Right lobe of liver (tissue), 6 donors: ENCODE data around the gene OR8B4. TPM values are rescaled to one million over a fixed set of nuclear protein-coding genes. Genes with fewer than 3 reads are reported as not detected.
"Not testable (repeated sequence)": the region's sequence is repeated elsewhere in the genome, so short reads cannot be mapped to it uniquely, and the experiment has no call there.

Experiments
- ATAC-seq, 4 donors: fragments of 200-7000 bp; cut with Tn5 transposase; one replicate each; pipeline ENCODE4 v1.9.1; 2020; ENCODE audit warnings: mild to moderate bottlenecking in 4 of 4, moderate library complexity in 4 of 4
- DNase-seq, 3 donors: peaks; one replicate each; pipeline ENCODE4 v3.0.0-alpha.2; 2020
- H3K27ac ChIP-seq, 3 donors: fragments of 200-600 bp; one replicate each; pipeline ENCODE4 v1.8.0; 2022
- H3K27me3 ChIP-seq, 2 donors: fragments of 200-600 bp; one replicate each; pipeline ENCODE4 v1.8.0; 2022
- H3K36me3 ChIP-seq, 4 donors: fragments of 200-600 bp; sonication (generic) in 1 of 4; one replicate each; pipeline versions ENCODE4 v1.5.1 to v1.8.0; 2017 to 2022; ENCODE audit warnings: control low read depth in 1 of 4
- H3K4me1 ChIP-seq, 4 donors: fragments of 200-600 bp; sonication (generic) in 1 of 4; one replicate each; pipeline versions ENCODE4 v1.5.1 to v1.8.0; 2017 to 2022; ENCODE audit warnings: control low read depth in 1 of 4
- H3K4me3 ChIP-seq, 3 donors: fragments of 200-600 bp; one replicate each; pipeline ENCODE4 v1.8.0; 2022
- H3K9me3 ChIP-seq, 4 donors: fragments of 200-600 bp; sonication (generic) in 1 of 4; one replicate each; pipeline versions ENCODE4 v1.5.1 to v1.8.0; 2017 to 2022; ENCODE audit warnings: control low read depth in 1 of 4
- CTCF ChIP-seq, 4 donors: fragments of 200-600 bp in 3 of 4; fragments of 450-650 bp in 1 of 4; IDR thresholded peaks; one replicate each; pipeline versions ENCODE4 v1.5.1 to v1.8.0; 2016 to 2022; ENCODE audit warnings: antibody characterized with exemption in 4 of 4, mild to moderate bottlenecking in 2 of 4
- POLR2A ChIP-seq: fragments of 450-650 bp; IDR thresholded peaks from one replicate; pipeline ENCODE4 v1.6.1; 2017; ENCODE audit warnings: antibody characterized with exemption, mild to moderate bottlenecking
- whole genome bisulfite sequencing: methylation state at CpG from one replicate; pipeline ENCODE4 v1.1.6; 2018; ENCODE audit warnings: low coverage, low lambda C conversion rate; ENCODE audit not compliant: insufficient coverage; ENCODE audit errors: missing lambda C conversion rate; 5-methylcytosine and 5-hydroxymethylcytosine counted together
- intact Hi-C, 2 donors: fragments of 100-400 bp; cut with DNase I; formaldehyde crosslinking; loops; one replicate each; pipeline versions ENCODE4 v1.11.2 to v1.14.1; 2022
- total RNA-seq, 6 experiments: library from RNA; depleted of rRNA in 2 of 6; stranded (reverse); fragments of >200 nt in 2 of 6; fragmentation: NEBNext Ultra II Directional in 3 of 6; extraction: Animal tissue kit (Norgen Biotek cat#: 25700) in 3 of 6; gene quantifications; one replicate each; pipeline versions ENCODE4 v1.1.0 to v1.2.4, GENCODE V29; 2016 to 2023
- donor health status: DM: no; HTN: yes; CAD: no.
- donor health status: DM: no; HTN: no; CAD: no.
- donor health status: DM: no; HTN: no; CAD: no.
- donor health status: DM: no; HTN: yes; CAD: no.
- donor health status: DM: no; HTN: yes; CAD: no.

Gene OR8B4
- total RNA-seq, 6 experiments from 2014 or later: not detected

- 60% methylated on average over 4 of the region's 8 CpGs for WGBS
- no peaks in the 10 kb centered on the region for H3K36me3 ChIP-seq
- H3K4me1 ChIP-seq: no peaks in the 10 kb centered on the region
- DNase-seq (no peak), ATAC-seq (no peak)
- no peak for TF ChIP-seq CTCF (IDR thresholded peaks at IDR 0.05)
- no peak for TF ChIP-seq POLR2A
- H3K27me3 ChIP-seq: no peaks in the 10 kb centered on the region
- H3K9me3 ChIP-seq: no peaks in the 10 kb centered on the region
- no peak overlapping the region for H3K4me3 ChIP-seq
- H3K27ac ChIP-seq: no peak overlapping the region
- intact Hi-C loops: no loop called here
Measured at GRCh38 chr11:124467381-124467927, 42.8 kb upstream of the OR8B4 start.

GRCh38 chr11:124465368-124465767 is 40.7 kb upstream of the OR8B4 start:
- intact Hi-C loops: no loop called here
- Histone ChIP-seq H3K4me1 (no peaks in the 10 kb centered on the region), H3K36me3 (no peaks in the 10 kb centered on the region), H3K4me3 (no peak overlapping the region), H3K9me3 (no peaks in the 10 kb centered on the region), H3K27ac (no peak overlapping the region), H3K27me3 (no peaks in the 10 kb centered on the region)
- ATAC-seq (no peak), DNase-seq (no peak)
- TF ChIP-seq POLR2A (no peak), CTCF (IDR thresholded peaks at IDR 0.05) (no peak)
- 52% methylated on average over 3 of the region's 4 CpGs for WGBS

- H3K27ac ChIP-seq: no peak overlapping the region
- TF ChIP-seq CTCF (IDR thresholded peaks at IDR 0.05) (no peak), POLR2A (no peak)
- no peaks in the 10 kb centered on the region for H3K4me1 ChIP-seq
- H3K36me3 ChIP-seq: no peaks in the 10 kb centered on the region
- no peaks in the 10 kb centered on the region for H3K9me3 ChIP-seq
- no peak overlapping the region for H3K4me3 ChIP-seq
- no peaks in the 10 kb centered on the region for H3K27me3 ChIP-seq
- no peak for ATAC-seq
- intact Hi-C loops: no loop called here
- DNase-seq: no peak
- 34% methylated on average over 3 of the region's 5 CpGs for WGBS
Measured at GRCh38 chr11:124463990-124464389, 39.3 kb upstream of the OR8B4 start.

- no peaks in the 10 kb centered on the region for H3K27me3 ChIP-seq
- no peak for ATAC-seq
- H3K36me3 ChIP-seq: no peaks in the 10 kb centered on the region
- H3K4me1 ChIP-seq: no peaks in the 10 kb centered on the region
- no peak overlapping the region for H3K27ac ChIP-seq
- 84% methylated on average over 3 of the region's 3 CpGs for WGBS
- H3K9me3 ChIP-seq: no peaks in the 10 kb centered on the region
- DNase-seq: no peak
- intact Hi-C loops: no loop called here
- H3K4me3 ChIP-seq: no peak overlapping the region
- TF ChIP-seq CTCF (IDR thresholded peaks at IDR 0.05): no peak
- TF ChIP-seq POLR2A: no peak
Measured at GRCh38 chr11:124463324-124463723, 38.7 kb upstream of the OR8B4 start.

- Histone ChIP-seq H3K27ac (no peak overlapping the region), H3K36me3 (no peaks in the 10 kb centered on the region), H3K4me1 (no peaks in the 10 kb centered on the region), H3K4me3 (no peak overlapping the region), H3K27me3 (no peaks in the 10 kb centered on the region), H3K9me3 (no peaks in the 10 kb centered on the region)
- WGBS: 55% methylated on average over 1 of the region's 1 CpG
- no peak for DNase-seq
- ATAC-seq: no peak
- intact Hi-C loops: no loop called here
- no peak for TF ChIP-seq POLR2A
Measured at GRCh38 chr11:124460459-124460858, 35.8 kb upstream of the OR8B4 start.

GRCh38 chr11:124459379-124459778 is 34.7 kb upstream of the OR8B4 start:
- intact Hi-C loops, H3K27me3 ChIP-seq, H3K4me1 ChIP-seq, H3K27ac ChIP-seq, ATAC-seq, H3K9me3 ChIP-seq, H3K4me3 ChIP-seq, DNase-seq, H3K36me3 ChIP-seq: not testable (repeated sequence)
- 52% methylated on average over 6 of the region's 7 CpGs for WGBS
